Endodermal cell (in vitro differentiated cells): ENCODE results near the gene DNAJC6. TPM values are rescaled to one million over a fixed set of nuclear protein-coding genes. Genes with fewer than 3 reads are reported as not detected.

Experiments
- DNase-seq: peaks from one replicate; pipeline ENCODE4 v3.0.0-alpha.2; 2017
- H3K27ac ChIP-seq: 2 replicates; pipeline ENCODE4 v1.5.1; 2013; ENCODE audit warnings: mild to moderate bottlenecking, low read depth, low read length, moderate library complexity
- H3K27me3 ChIP-seq: 2 replicates; pipeline ENCODE4 v1.6.1; 2013; ENCODE audit warnings: mild to moderate bottlenecking, low read length, moderate library complexity; ENCODE audit not compliant: insufficient read depth, control insufficient read depth, poor library complexity, severe bottlenecking
- H3K36me3 ChIP-seq: 2 replicates; pipeline ENCODE4 v1.7.0; 2013; ENCODE audit warnings: mild to moderate bottlenecking, low read length, moderate library complexity; ENCODE audit not compliant: control insufficient read depth, insufficient read depth
- H3K4me1 ChIP-seq: one replicate; pipeline ENCODE4 v1.7.0; 2013; ENCODE audit warnings: low read length; ENCODE audit not compliant: control insufficient read depth, insufficient read depth
- H3K4me3 ChIP-seq: 2 replicates; pipeline ENCODE4 v1.5.1; 2013; ENCODE audit warnings: mild to moderate bottlenecking, low read length, moderate library complexity
- H3K9ac ChIP-seq: 2 replicates; pipeline ENCODE4 v1.6.1; 2013; ENCODE audit warnings: mild to moderate bottlenecking, low read length, moderate library complexity; ENCODE audit not compliant: poor library complexity, severe bottlenecking; ENCODE audit errors: extremely low read depth
- H3K9me3 ChIP-seq: 2 replicates; pipeline ENCODE4 v1.6.1; 2013; ENCODE audit warnings: mild to moderate bottlenecking, low read length, moderate library complexity; ENCODE audit not compliant: control insufficient read depth
- H3K27ac Mint-ChIP-seq: 2 replicates; pipeline ENCODE4 v1.8.0; 2020; ENCODE audit warnings: mixed read lengths
- H3K27me3 Mint-ChIP-seq: 2 replicates; pipeline ENCODE4 v1.8.0; 2021; ENCODE audit warnings: mild to moderate bottlenecking, mixed read lengths; ENCODE audit not compliant: insufficient read depth
- H3K36me3 Mint-ChIP-seq: 2 replicates; pipeline ENCODE4 v1.8.0; 2020; ENCODE audit warnings: low read depth, mixed read lengths
- H3K4me1 Mint-ChIP-seq: 2 replicates; pipeline ENCODE4 v1.8.0; 2020; ENCODE audit warnings: mixed read lengths
- H3K4me3 Mint-ChIP-seq: 2 replicates; pipeline ENCODE4 v1.8.0; 2020; ENCODE audit warnings: mild to moderate bottlenecking, moderate library complexity, mixed read lengths
- H3K9me3 Mint-ChIP-seq: 2 replicates; pipeline ENCODE4 v1.8.0; 2020; ENCODE audit warnings: mild to moderate bottlenecking, mixed read lengths
- WGBS, 2 experiments: methylation state at CpG; one replicate each; pipeline versions ENCODE4 v1.1.5 to v1.1.7; 2013; ENCODE audit warnings: missing lambda C conversion rate in 2 of 2, mixed read lengths in 1 of 2; ENCODE audit not compliant: insufficient coverage in 1 of 2, insufficient read length in 1 of 2; 5-methylcytosine and 5-hydroxymethylcytosine counted together
- total RNA-seq, 2 donors: library from RNA; stranded (reverse); fragmentation: NEBNext Ultra II Directional in 1 of 2; extraction: Animal tissue kit (Norgen Biotek cat#: 25700) in 1 of 2; gene quantifications; 2 replicates in 1 of 2; 3 replicates in 1 of 2; pipeline ENCODE4 v1.2.1, GENCODE V29; 2021
- TF ChIP-seq, protein P1 (sequence below): fragments of 200-600 bp; sonication (generic); conservative IDR thresholded peaks from 2 replicates; pipeline ENCODE4 v1.5.0; 2021; ENCODE audit warnings: antibody characterized with exemption, mild to moderate bottlenecking

The DNAJC6 gene
- total RNA-seq, 2 donors from 2014 or later = 17.4 to 33.9 TPM

DNA sequence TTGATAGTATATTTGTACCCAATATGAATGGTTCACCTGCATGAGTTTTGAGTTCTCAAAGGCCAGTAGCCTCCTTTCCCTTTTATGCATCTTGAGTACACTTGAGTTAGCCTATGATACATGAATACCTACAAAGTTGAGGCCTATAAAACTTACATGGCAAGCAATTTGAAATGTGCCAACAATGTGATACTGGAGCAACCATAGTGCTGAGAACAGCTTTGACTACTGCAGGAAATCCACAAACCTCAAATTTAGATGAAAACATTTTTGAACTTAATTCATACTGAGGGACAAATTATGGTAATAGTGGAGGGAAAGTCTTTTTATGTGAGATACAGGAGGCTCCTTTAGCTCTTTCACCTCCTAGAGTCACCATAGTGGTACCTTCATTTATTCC lies 148.5 kb downstream of the DNAJC6 start:
- peaks cover 8% of the 10 kb centered on the region for H3K9me3 ChIP-seq
- no peak overlapping the region for H3K27ac Mint-ChIP-seq
- H3K36me3 Mint-ChIP-seq = peaks cover 11% of the 10 kb centered on the region
- no peaks in the 10 kb centered on the region for H3K27me3 ChIP-seq
- H3K36me3 ChIP-seq = no peaks in the 10 kb centered on the region
- H3K4me1 Mint-ChIP-seq = peaks cover 10% of the 10 kb centered on the region
- H3K9me3 Mint-ChIP-seq = peaks cover 30% of the 10 kb centered on the region
- no peak overlapping the region for H3K4me3 Mint-ChIP-seq
- H3K27ac ChIP-seq = no peak overlapping the region
- TF ChIP-seq, protein P1, sequence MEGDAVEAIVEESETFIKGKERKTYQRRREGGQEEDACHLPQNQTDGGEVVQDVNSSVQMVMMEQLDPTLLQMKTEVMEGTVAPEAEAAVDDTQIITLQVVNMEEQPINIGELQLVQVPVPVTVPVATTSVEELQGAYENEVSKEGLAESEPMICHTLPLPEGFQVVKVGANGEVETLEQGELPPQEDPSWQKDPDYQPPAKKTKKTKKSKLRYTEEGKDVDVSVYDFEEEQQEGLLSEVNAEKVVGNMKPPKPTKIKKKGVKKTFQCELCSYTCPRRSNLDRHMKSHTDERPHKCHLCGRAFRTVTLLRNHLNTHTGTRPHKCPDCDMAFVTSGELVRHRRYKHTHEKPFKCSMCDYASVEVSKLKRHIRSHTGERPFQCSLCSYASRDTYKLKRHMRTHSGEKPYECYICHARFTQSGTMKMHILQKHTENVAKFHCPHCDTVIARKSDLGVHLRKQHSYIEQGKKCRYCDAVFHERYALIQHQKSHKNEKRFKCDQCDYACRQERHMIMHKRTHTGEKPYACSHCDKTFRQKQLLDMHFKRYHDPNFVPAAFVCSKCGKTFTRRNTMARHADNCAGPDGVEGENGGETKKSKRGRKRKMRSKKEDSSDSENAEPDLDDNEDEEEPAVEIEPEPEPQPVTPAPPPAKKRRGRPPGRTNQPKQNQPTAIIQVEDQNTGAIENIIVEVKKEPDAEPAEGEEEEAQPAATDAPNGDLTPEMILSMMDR = no peak
- no peaks in the 10 kb centered on the region for H3K27me3 Mint-ChIP-seq
- peaks cover 6% of the 10 kb centered on the region for H3K4me1 ChIP-seq
- H3K9ac ChIP-seq = no peak overlapping the region
- no peak overlapping the region for H3K4me3 ChIP-seq
- DNase-seq = no peak

DNA sequence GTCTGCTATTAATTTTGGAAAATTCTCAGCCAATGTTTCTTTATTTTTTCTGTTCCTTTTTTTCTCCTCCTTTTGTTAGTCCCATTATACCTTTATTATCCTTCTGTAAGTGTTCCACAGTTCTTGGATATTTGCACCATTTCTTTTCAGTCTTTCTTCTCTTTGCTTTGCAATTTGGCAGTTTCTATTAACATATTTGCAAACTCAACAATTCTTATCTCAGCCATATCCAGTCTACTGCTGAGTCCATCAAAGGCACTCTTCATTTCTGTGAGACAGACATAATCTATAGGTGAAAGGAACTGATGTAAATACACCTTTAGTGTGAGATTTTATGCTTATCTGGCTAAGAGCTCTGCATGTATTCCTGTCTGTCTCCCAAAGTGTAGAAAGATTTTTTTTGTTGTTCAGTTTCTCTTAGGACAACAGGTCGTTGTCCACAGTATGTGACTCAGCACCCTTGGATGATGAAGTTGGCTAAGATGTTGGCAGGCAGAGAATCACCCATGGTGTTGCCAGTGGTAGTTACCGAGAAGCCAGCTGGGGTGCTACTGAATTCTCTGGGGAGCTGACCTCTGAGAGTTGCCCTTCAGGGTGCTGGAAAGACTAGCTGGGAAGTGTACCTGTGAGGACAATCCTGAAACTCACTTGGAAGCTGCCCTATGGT lies 149.5 kb downstream of the DNAJC6 start:
- H3K27me3 Mint-ChIP-seq = no peaks in the 10 kb centered on the region
- Histone ChIP-seq H3K9ac (no peak overlapping the region), H3K4me3 (no peak overlapping the region), H3K36me3 (no peaks in the 10 kb centered on the region), H3K4me1 (peaks cover 6% of the 10 kb centered on the region), H3K27me3 (no peaks in the 10 kb centered on the region), H3K27ac (no peak overlapping the region), H3K9me3 (peaks cover 8% of the 10 kb centered on the region)
- WGBS, 2 experiments = 82 to 88% methylated on average over 1 to 2 of the region's 2 CpGs
- no peak overlapping the region for H3K4me3 Mint-ChIP-seq
- peaks cover 11% of the 10 kb centered on the region for H3K36me3 Mint-ChIP-seq
- peaks cover 33% of the 10 kb centered on the region for H3K9me3 Mint-ChIP-seq
- TF ChIP-seq, protein P1 = no peak
- no peak for DNase-seq
- H3K4me1 Mint-ChIP-seq = peaks cover 10% of the 10 kb centered on the region
- no peak overlapping the region for H3K27ac Mint-ChIP-seq

DNA sequence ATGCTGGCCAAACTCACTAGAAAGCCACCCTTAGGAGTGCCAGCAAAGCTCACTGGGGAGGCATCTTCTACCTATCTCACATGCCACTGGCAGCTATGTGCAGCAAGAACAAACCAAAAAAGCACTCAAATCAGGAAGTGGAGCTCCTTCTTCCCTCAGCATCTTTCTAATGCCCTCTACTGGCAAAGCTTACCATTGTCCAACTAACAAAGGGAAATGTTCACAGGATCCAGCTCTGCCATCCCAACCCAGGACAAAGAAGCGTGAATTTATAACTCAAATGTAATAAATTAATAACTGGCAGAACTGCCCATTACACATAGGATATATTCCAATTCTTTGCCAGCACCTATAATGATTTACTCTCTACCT lies 150.0 kb downstream of the DNAJC6 start:
- peaks cover 8% of the 10 kb centered on the region for H3K9me3 ChIP-seq
- peak; percentile 59 for DNase-seq
- H3K4me1 Mint-ChIP-seq = peaks cover 10% of the 10 kb centered on the region
- H3K36me3 Mint-ChIP-seq = peaks cover 10% of the 10 kb centered on the region
- no peak overlapping the region for H3K4me3 Mint-ChIP-seq
- no peak overlapping the region for H3K9ac ChIP-seq
- H3K27me3 ChIP-seq = no peaks in the 10 kb centered on the region
- peaks cover 6% of the 10 kb centered on the region for H3K4me1 ChIP-seq
- no peak overlapping the region for H3K4me3 ChIP-seq
- H3K27ac ChIP-seq = no peak overlapping the region
- H3K9me3 Mint-ChIP-seq = peaks cover 32% of the 10 kb centered on the region
- WGBS, 2 experiments = 83 to 89% methylated on average over 1 of the region's 1 CpG
- H3K27ac Mint-ChIP-seq = no peak overlapping the region
- no peaks in the 10 kb centered on the region for H3K36me3 ChIP-seq
- TF ChIP-seq, protein P1 = peak; percentile 78
- H3K27me3 Mint-ChIP-seq = no peaks in the 10 kb centered on the region

Other genes starting within 250 kb of the DNAJC6 start
- 100 to 1,000 TPM; 118 to 139 TPM for gene AK4, start 161.3 kb upstream of the DNAJC6 start, total RNA-seq
- 10 to 100 TPM in 1 of 2 donors, 1 to 10 TPM in 1; 7.2 to 11.1 TPM for gene LEPR, start 111.1 kb downstream of the DNAJC6 start, total RNA-seq
- gene LEPROT, start 111.1 kb downstream of the DNAJC6 start, total RNA-seq = 10 to 100 TPM; 19.7 to 49.0 TPM